PC-3 (cell line): ENCODE data around the gene EDIL3.

Experiments
- EZH2phosphoT487 ChIP-seq: fragments of 300-600 bp; sonication (generic); IDR thresholded peaks from 2 replicates; pipeline ENCODE4 v1.6.1; 2018; ENCODE audit warnings: mild to moderate bottlenecking, antibody characterized with exemption, low read length, borderline replicate concordance
- TF ChIP-seq, protein P1 (sequence below): fragments of 300-600 bp; sonication (generic); conservative IDR thresholded peaks from 2 replicates; pipeline ENCODE4 v1.5.1; 2017; ENCODE audit warnings: antibody characterized with exemption, low read depth, mild to moderate bottlenecking, low read length

- TF ChIP-seq, protein P1, sequence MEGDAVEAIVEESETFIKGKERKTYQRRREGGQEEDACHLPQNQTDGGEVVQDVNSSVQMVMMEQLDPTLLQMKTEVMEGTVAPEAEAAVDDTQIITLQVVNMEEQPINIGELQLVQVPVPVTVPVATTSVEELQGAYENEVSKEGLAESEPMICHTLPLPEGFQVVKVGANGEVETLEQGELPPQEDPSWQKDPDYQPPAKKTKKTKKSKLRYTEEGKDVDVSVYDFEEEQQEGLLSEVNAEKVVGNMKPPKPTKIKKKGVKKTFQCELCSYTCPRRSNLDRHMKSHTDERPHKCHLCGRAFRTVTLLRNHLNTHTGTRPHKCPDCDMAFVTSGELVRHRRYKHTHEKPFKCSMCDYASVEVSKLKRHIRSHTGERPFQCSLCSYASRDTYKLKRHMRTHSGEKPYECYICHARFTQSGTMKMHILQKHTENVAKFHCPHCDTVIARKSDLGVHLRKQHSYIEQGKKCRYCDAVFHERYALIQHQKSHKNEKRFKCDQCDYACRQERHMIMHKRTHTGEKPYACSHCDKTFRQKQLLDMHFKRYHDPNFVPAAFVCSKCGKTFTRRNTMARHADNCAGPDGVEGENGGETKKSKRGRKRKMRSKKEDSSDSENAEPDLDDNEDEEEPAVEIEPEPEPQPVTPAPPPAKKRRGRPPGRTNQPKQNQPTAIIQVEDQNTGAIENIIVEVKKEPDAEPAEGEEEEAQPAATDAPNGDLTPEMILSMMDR = no peak
- no peak for TF ChIP-seq EZH2phosphoT487
Observed at GRCh38 chr5:84213212-84213611, 171.5 kb downstream of the EDIL3 start.
